ENCODE results near the gene FBRS.

- TF ChIP-seq POLR2A (IDR thresholded peaks at IDR 0.05): no peak
- no peak for TF ChIP-seq POLR2AphosphoS5 (IDR thresholded peaks at IDR 0.05)
These were observed 32.0 kb upstream of the FBRS start for GRCh38 chr16:30626236-30626635.
